SIG-M5 treated with dmso at 0.1 percent for 504 hours (cell line): ENCODE data around the gene NDUFA8.
"Not testable (repeated sequence)": the region's sequence is repeated elsewhere in the genome, so short reads cannot be mapped to it uniquely, and the experiment has no call there.

Experiments
- DNase-seq: peaks from one replicate; lab custom pipeline; 2025; ENCODE audit not compliant: unreplicated experiment; lab: John Stamatoyannopoulos, UW

NDUFA8 gene

GRCh38 chr9:122122468-122122867 is 37.1 kb downstream of the NDUFA8 start:
- DNase-seq, result no peak

GRCh38 chr9:122121931-122122330 is 37.6 kb downstream of the NDUFA8 start:
- DNase-seq, result no peak

GRCh38 chr9:122121391-122121790 is 38.2 kb downstream of the NDUFA8 start:
- no peak for DNase-seq

- DNase-seq, result no peak
These were observed 39.1 kb downstream of the NDUFA8 start for GRCh38 chr9:122120316-122121071.

GRCh38 chr9:122119721-122120120 is 39.9 kb downstream of the NDUFA8 start:
- no peak for DNase-seq

GRCh38 chr9:122119166-122119521 is 40.4 kb downstream of the NDUFA8 start:
- no peak for DNase-seq

- DNase-seq, result no peak
These were observed 41.0 kb downstream of the NDUFA8 start for GRCh38 chr9:122118343-122119165.

GRCh38 chr9:122117241-122117640 is 42.3 kb downstream of the NDUFA8 start:
- DNase-seq, result not testable (repeated sequence)

- no peak for DNase-seq
These were observed 43.0 kb downstream of the NDUFA8 start for GRCh38 chr9:122116448-122117173.

- no peak for DNase-seq
These were observed 43.5 kb downstream of the NDUFA8 start for GRCh38 chr9:122116040-122116439.

- no peak for DNase-seq
These were observed 44.2 kb downstream of the NDUFA8 start for GRCh38 chr9:122115176-122116035.

- no peak for DNase-seq
These were observed 46.0 kb downstream of the NDUFA8 start for GRCh38 chr9:122113574-122113973.

GRCh38 chr9:122112238-122112637 is 47.3 kb downstream of the NDUFA8 start:
- no peak for DNase-seq

GRCh38 chr9:122111413-122112085 is 48.0 kb downstream of the NDUFA8 start:
- DNase-seq, result no peak

- no peak for DNase-seq
These were observed 49.3 kb downstream of the NDUFA8 start for GRCh38 chr9:122110100-122110833.

GRCh38 chr9:122109035-122109813 is 50.4 kb downstream of the NDUFA8 start:
- no peak for DNase-seq

- DNase-seq, result no peak
These were observed 52.2 kb downstream of the NDUFA8 start for GRCh38 chr9:122107291-122107805.

GRCh38 chr9:122106576-122106975 is 53.0 kb downstream of the NDUFA8 start:
- DNase-seq, result no peak

GRCh38 chr9:122103985-122104384 is 55.6 kb downstream of the NDUFA8 start:
- DNase-seq, result no peak
